ENCODE data around the gene GRID1.
A peak's percentile ranks its signal among the peaks of the same experiment; 100 is the strongest.

The GRID1 gene

DNA sequence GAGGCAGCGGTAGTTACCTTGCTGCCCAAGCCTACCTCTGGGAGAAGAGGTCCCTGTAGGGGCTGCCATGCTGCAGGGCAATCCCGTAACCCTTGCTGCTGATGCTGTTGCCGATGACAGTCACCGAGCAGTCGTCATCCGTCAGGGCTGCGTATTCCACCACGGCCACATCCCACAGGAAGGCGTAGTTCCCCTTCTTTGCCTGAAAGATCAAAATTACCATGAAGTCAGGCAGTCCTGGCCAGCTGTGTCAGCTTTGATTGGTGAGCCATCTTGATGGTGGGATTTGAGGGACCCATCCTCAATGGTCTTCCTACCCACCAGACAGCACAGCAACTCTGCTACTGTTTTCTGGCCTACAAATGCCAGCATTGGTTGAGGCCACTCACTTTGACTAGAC is 746.8 kb downstream of the GRID1 start:
- no peak for DNase-seq
- H3K27me3 Mint-ChIP-seq = peaks cover 15% of the 10 kb centered on the region

DNA sequence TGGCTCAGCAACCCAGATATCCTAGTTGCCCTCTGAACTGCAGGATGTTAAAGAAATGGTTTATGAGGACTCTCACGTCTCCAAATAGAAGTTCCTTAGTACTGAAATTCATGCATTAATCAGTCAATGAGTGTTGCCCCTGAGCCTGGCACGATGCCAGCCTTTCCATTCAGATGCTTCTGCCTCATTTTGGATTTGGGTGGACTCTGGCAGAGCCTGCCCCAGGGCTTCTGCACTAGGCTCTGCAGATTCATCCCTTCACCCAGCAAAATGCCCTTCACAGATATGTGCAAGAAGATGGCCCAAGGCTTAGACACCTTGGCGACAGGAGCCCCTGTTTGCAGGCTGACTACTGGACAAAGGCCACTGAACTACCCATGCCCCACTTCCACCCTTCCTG is 747.8 kb downstream of the GRID1 start:
- Mint-ChIP-seq H3K4me1 (peaks cover 19% of the 10 kb centered on the region), H3K27ac (no peak overlapping the region), H3K4me3 (no peak overlapping the region), H3K27me3 (peaks cover 15% of the 10 kb centered on the region), H3K9me3 (no peaks in the 10 kb centered on the region)
- DNase-seq = no peak
- ATAC-seq = no peak

More for the DNA sequence above, 746.8 kb downstream of the GRID1 start:
- Mint-ChIP-seq H3K9me3 (no peaks in the 10 kb centered on the region), H3K4me3 (no peak overlapping the region), H3K27ac (no peak overlapping the region), H3K4me1 (peaks cover 9% of the 10 kb centered on the region)
- ATAC-seq = no peak

DNA sequence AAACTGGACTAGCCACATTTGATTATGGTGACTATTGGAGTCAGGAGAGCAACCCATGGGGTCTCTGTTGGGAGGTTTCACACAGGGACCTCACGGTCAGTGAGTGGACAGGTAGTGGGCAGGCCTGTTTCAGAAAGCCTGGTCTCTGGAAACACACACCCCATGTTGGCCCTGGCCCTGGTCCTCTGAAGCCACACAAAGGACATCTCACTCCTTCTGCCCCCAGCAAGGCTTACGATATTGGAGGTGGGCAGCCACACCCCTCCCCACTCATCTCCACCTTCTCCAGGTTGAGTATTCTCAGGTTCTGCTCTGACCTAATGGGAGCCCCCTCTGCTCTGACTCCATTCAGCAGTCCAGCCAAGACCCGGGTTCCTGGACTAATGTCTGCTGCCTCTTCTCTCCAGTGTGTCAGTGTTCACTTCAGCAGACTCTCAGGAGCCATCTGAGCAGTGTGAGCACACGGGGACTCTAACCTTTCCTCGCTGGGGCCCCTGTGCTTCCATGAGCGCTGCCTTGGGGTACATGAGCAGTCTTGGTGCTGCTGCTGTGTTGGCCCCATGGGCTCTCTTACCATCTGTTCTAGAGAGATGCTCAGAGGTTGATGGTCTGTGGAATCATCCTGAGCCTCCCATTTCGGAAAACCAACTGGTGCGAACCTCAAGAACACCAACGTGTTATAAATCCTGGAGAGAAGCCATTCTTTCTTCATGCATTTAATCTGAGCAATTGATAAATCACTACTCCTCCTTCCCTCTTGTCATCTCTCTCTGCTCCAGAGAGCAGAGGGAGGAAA is 748.6 kb downstream of the GRID1 start:
- ATAC-seq = no peak
- H3K4me1 Mint-ChIP-seq = peaks cover 23% of the 10 kb centered on the region
- no peaks in the 10 kb centered on the region for H3K9me3 Mint-ChIP-seq
- H3K27ac Mint-ChIP-seq = peak overlapping the region in 1 of 2 donors; percentile 1
- no peak for DNase-seq
- no peak overlapping the region for H3K4me3 Mint-ChIP-seq
- peaks cover 7% of the 10 kb centered on the region for H3K27me3 Mint-ChIP-seq

DNA sequence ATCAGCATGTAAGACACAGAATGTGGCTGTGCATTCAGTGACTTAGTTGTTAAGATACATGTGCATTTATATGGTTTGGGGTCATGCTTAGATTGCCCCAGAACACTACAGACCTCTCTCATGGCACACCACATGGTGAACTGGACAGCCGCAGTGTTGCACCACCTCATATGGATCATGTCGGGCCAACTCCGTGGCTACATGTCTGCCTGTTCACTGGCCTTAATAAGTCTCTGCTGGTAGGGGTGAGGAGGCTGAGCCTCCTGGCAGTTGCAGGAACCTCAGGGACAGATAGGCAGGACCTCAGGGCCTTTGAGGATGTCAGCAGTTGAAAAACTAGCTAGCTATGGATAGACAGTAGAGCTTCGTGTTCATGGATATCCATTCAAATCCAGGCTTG is 751.0 kb downstream of the GRID1 start:
- no peak for ATAC-seq
- Mint-ChIP-seq H3K4me1 (peaks cover 38% of the 10 kb centered on the region), H3K9me3 (no peaks in the 10 kb centered on the region), H3K27ac (no peak overlapping the region), H3K27me3 (no peaks in the 10 kb centered on the region), H3K4me3 (no peak overlapping the region)
- DNase-seq = no peak

DNA sequence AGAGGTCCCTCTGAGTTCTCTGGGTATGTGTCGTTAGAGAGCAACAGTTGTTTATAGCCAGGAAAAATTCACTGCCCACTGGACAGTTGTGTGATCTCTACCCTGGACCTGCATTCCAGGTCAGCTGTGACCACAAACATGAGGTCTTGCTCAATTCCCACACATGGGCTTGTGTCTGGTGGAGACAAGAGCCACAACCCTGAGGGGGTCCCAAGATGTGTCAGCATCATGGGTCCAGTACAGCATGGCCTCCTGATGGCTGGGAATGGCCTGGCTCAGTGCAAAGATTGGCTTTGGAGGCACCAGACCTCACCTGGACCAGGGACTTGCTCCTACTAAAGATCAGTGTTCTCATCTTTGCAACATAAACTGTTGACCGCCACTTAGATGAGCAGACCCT is 751.6 kb downstream of the GRID1 start:
- Mint-ChIP-seq H3K9me3 (no peaks in the 10 kb centered on the region), H3K4me3 (no peak overlapping the region), H3K27ac (no peak overlapping the region), H3K4me1 (peaks cover 38% of the 10 kb centered on the region), H3K27me3 (no peaks in the 10 kb centered on the region)
- ATAC-seq (no peak), DNase-seq (no peak)

DNA sequence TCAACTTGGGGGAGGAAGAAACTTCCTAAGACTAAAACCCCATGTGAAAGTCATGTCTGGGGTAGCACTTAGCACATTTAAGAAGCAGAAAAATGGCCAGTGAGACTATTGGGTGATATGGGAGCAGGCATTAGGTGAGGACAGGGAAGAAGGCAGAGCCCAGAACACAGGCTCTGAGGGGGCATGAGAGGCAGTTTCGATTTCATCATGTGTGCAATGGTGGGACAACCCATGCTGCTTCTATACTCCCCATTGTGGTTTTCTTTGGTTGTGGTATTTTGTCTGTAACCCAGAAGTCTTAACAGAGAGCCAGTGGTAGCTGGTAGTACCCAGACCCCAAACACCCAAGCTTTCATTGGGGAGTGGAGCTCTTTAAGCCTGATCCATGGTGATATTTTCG is 752.0 kb downstream of the GRID1 start:
- H3K27ac Mint-ChIP-seq = no peak overlapping the region
- H3K9me3 Mint-ChIP-seq = no peaks in the 10 kb centered on the region
- DNase-seq (peak; percentile 9 to 31), ATAC-seq (peak; percentile 65)
- no peaks in the 10 kb centered on the region for H3K27me3 Mint-ChIP-seq
- no peak overlapping the region for H3K4me3 Mint-ChIP-seq
- H3K4me1 Mint-ChIP-seq = peaks cover 38% of the 10 kb centered on the region

DNA sequence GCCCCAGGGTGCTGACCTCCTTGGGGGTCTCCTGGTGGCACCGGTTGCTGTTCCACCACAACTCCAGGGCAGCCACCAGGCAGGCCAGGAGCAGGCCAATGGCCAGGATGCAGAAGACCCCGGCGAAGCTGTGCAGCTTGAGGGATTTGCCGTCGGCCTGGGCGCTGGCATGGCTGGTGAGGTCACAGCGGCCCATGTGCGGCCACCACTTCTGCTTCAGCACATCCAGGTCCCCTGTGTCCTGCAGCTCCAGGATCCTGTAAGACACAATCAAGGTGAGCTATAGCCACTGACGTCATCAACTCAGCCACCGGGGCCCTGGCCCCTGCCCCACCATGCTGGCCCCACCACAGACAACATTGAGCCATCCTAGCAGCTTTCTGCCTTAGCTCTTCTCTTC is 753.2 kb downstream of the GRID1 start:
- ATAC-seq (no peak), DNase-seq (no peak)
- no peaks in the 10 kb centered on the region for H3K9me3 Mint-ChIP-seq
- H3K27me3 Mint-ChIP-seq = no peaks in the 10 kb centered on the region
- H3K4me3 Mint-ChIP-seq = no peak overlapping the region
- peaks cover 38% of the 10 kb centered on the region for H3K4me1 Mint-ChIP-seq
- H3K27ac Mint-ChIP-seq = no peak overlapping the region

DNA sequence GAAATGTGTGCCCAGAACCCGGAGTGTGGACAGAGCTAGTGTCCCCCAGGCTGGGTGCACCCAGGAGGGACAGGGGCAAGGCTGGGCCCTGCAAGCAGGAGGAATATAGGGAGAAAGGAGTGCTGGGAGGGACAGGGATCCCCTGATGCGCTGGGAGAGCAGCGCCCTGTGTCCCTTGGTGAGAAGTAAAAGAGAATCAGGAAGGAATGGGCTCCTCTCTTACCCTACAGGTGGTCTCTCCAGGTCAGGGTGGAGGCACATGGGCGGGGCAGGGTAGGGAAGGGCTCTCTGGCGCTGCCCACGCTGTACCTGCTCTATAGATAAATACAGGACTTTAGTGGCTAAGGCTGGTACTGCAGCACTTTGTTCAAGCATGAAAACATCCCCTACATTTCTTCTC is 753.8 kb downstream of the GRID1 start:
- Mint-ChIP-seq H3K4me1 (peaks cover 38% of the 10 kb centered on the region), H3K27me3 (no peaks in the 10 kb centered on the region), H3K27ac (peak overlapping the region in 1 of 2 donors; percentile 79), H3K4me3 (peak overlapping the region in 1 of 2 donors; percentile 65), H3K9me3 (no peaks in the 10 kb centered on the region)
- peak; percentile 37 for ATAC-seq
- no peak for DNase-seq

DNA sequence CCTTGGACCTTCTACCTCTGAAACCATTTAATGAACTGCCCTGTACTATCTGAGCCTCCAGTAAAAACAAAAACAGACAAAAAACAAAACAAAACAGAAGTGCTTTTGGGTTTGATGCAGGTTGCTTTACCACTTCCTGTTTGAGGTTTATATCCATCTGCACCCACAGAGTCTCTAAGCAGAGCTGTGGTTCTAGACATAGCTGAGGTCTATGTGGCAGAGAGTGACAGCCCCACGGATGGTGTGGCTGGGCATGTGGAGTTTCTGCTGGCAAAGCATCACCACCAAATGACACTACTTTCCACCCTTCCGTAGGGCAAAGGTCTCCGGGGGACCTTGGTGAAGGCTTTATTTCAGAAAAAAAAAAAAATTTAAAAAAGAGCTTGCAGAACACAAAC is 754.2 kb downstream of the GRID1 start:
- DNase-seq = peak; percentile 42 to 55

DNA sequence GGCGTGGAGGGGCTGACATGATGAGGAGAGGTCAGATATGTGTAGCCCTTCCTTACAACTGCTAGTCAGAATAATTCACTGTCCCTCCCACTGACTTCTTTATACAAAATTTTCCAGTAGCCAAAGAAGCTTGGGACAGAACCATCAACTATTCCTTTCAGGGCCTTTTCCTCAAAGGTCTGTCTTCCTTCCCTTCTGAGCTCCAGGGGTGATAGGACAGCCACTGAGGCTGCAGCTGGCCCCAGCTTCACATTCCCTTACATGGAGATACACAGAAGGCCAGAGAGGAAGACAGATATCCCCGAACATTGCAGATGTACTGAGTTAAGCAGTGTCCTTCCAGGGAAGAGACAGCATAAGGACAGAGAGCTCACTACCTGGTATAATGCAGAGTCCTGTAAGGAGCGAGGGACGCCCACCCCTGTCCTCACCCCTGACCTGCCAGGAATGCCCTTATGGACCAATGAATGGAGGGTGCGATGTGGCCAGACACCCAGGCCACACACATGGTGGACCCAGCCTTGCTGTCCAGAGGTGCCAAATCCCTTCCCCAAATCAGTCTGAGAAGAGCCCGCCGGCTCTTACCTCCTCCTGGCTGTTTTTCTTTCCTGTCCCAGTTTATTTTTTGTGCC is 754.7 kb downstream of the GRID1 start:
- Mint-ChIP-seq H3K9me3 (no peaks in the 10 kb centered on the region), H3K4me3 (no peak overlapping the region), H3K27ac (no peak overlapping the region), H3K27me3 (no peaks in the 10 kb centered on the region), H3K4me1 (peaks cover 38% of the 10 kb centered on the region)
- ATAC-seq (peak; percentile 1), DNase-seq (no peak)

More for the DNA sequence above, 754.2 kb downstream of the GRID1 start:
- Mint-ChIP-seq H3K9me3 (no peaks in the 10 kb centered on the region), H3K27me3 (no peaks in the 10 kb centered on the region), H3K4me1 (peaks cover 38% of the 10 kb centered on the region), H3K4me3 (peak overlapping the region in 1 of 2 donors; percentile 65), H3K27ac (peak overlapping the region in 1 of 2 donors; percentile 79)
- peak; percentile 88 for ATAC-seq

DNA sequence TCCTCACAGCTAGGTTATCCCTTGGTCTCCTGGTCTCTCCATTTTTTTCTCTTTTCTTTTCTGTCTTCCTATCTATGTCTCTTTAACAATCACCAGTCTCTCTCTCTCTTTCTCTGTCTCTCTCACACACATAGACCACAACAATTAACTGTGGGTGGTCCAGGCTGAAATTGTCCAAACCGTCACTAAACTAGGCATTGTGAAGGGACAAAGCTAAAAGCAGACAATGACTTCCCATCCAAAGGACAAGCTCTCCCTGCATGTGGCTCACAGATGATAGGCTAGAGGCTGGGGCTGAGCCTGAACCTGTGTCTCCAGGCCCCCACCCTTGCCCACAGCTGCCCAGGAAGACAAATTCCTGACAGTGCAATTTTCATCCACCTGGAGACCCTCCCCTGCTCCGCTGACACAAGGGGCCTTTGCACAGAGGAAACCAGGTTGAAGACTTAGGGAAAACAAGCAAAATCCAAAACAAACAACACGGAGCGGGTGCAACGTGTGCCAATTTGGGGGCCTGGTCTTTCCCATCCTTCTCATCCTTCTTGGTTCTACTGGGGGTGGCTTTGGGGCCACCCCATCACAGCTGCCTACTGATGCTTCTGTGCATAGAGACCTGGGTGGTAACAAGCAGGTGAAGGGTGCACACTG is 755.4 kb downstream of the GRID1 start:
- no peaks in the 10 kb centered on the region for H3K27me3 Mint-ChIP-seq
- no peak overlapping the region for H3K4me3 Mint-ChIP-seq
- H3K4me1 Mint-ChIP-seq = peaks cover 38% of the 10 kb centered on the region

DNA sequence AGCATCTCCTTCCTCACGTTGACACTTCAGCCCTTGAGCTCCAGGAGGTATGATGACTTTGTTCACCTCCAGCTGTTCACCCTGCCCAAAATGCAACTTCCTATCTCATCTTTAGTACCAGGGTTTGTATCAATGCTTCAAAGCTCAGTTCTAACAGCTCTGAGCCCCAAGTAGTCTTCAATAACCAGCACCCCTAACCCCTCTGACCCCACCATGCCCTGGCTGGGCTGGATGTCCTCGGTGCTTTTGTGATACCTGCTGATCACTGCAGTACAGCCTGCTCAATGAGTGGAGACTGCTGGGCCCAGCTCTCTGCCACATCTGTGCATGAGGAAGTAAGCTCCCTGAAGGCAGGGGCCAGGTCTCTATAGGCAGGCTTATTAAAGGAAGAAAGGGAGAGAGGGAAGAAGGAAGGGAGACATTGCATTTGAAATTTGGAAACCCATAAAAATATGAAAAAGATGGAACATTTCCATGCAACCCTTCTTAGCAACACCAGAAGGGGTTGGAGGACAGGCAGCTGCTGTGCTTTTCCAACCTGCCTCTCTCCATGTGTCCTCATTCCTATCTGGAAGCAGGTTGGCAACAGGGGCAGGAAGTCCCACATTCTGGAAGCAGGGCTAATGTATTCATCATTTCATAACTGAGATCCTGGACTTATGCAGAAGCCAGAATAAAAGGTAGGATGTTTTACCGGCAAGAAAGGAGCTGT is 756.1 kb downstream of the GRID1 start:
- Mint-ChIP-seq H3K27me3 (no peaks in the 10 kb centered on the region), H3K4me3 (no peak overlapping the region), H3K27ac (no peak overlapping the region), H3K9me3 (no peaks in the 10 kb centered on the region), H3K4me1 (peaks cover 38% of the 10 kb centered on the region)
- ATAC-seq (no peak), DNase-seq (no peak)

More for the DNA sequence above, 755.4 kb downstream of the GRID1 start:
- H3K9me3 Mint-ChIP-seq = no peaks in the 10 kb centered on the region
- ATAC-seq (no peak), DNase-seq (no peak)
- H3K27ac Mint-ChIP-seq = no peak overlapping the region

DNA sequence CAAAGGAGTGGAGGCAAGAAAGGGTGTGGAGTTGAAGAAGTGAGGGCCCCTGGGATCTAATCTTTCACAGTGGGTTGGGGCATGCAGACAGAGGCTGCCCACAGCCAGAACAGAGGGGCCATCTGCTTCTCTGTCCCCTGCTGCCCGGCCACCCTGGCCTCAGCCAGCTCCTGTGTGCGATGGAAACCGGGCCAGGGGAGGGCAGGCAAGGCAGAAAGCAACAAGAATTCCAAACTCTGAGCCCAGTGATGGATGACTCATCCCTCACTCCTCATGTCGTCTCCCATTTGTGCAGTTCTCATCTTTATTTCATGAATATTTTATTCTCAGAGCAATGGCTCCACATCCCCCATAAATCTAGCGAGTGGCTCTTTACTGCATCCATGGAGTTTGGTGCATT is 757.1 kb downstream of the GRID1 start:
- no peak overlapping the region for H3K4me3 Mint-ChIP-seq
- ATAC-seq = no peak
- no peak for DNase-seq
- H3K9me3 Mint-ChIP-seq = no peaks in the 10 kb centered on the region
- peaks cover 30% of the 10 kb centered on the region for H3K4me1 Mint-ChIP-seq
- no peak overlapping the region for H3K27ac Mint-ChIP-seq
- H3K27me3 Mint-ChIP-seq = no peaks in the 10 kb centered on the region

DNA sequence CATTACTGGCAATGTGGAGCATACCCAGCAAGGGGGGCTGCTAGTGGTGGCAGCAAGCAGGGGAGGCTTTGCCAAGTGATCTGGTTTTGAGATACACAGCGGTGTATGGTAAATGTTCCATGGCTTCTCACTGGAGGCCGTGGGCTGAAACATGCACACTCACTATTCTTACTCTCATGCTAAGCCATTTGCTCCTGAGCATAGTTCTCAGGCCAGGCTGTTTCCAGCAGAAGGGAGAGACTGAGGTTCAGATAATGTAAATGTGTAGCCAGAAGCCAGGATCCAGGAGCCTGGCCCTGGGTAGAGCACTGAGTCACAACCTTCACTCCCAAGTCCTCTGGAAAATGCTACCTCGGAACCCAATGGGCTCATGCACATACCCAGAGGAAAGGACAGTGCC is 757.9 kb downstream of the GRID1 start:
- no peaks in the 10 kb centered on the region for H3K27me3 Mint-ChIP-seq
- H3K9me3 Mint-ChIP-seq = no peaks in the 10 kb centered on the region
- ATAC-seq (no peak), DNase-seq (no peak)
- no peak overlapping the region for H3K4me3 Mint-ChIP-seq
- H3K27ac Mint-ChIP-seq = no peak overlapping the region
- peaks cover 22% of the 10 kb centered on the region for H3K4me1 Mint-ChIP-seq

DNA sequence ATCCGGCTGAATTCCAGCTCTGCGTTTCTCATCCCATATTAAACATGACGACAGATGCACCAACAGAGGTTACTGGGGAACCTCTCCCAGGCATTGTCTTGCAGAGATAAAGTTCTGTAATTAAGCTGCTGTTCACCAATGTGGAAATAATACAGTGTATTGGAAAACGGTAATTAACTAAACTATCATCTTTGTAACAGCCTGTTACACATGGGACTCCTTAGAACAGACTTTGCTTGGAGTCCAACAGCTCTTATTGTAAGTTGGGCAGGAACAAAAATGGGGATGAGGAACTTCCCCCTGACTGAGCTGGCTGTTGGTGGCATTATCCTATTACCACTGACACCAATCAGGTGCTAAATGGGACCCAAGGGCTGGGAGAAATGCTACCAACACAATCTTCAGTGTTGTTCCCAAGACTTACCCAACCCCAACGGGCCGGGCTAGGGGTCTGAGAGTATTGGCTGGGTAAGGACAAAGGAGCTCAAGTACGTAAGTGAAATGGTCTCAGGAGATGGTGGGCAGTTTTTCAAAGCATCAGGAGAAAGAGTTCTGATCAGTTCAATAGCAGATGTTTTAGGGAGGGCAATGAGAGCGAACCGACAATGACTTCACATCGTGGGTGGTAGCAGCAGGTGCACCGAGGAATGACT is 759.4 kb downstream of the GRID1 start:
- DNase-seq = no peak
- Mint-ChIP-seq H3K9me3 (no peaks in the 10 kb centered on the region), H3K4me3 (no peak overlapping the region), H3K27me3 (no peaks in the 10 kb centered on the region), H3K27ac (no peak overlapping the region), H3K4me1 (peaks cover 12% of the 10 kb centered on the region)
- ATAC-seq = no peak
